ENCODE results near the gene GATA2. TPM values are rescaled to one million over a fixed set of nuclear protein-coding genes. Genes with fewer than 3 reads are reported as not detected.

Gene GATA2
- total and polyA plus RNA-seq, 2 of the 13 experiments (the other 11 are each of a cell fraction or from before 2014, with no cell fraction given), result 3.5 to 6.2 TPM

DNA sequence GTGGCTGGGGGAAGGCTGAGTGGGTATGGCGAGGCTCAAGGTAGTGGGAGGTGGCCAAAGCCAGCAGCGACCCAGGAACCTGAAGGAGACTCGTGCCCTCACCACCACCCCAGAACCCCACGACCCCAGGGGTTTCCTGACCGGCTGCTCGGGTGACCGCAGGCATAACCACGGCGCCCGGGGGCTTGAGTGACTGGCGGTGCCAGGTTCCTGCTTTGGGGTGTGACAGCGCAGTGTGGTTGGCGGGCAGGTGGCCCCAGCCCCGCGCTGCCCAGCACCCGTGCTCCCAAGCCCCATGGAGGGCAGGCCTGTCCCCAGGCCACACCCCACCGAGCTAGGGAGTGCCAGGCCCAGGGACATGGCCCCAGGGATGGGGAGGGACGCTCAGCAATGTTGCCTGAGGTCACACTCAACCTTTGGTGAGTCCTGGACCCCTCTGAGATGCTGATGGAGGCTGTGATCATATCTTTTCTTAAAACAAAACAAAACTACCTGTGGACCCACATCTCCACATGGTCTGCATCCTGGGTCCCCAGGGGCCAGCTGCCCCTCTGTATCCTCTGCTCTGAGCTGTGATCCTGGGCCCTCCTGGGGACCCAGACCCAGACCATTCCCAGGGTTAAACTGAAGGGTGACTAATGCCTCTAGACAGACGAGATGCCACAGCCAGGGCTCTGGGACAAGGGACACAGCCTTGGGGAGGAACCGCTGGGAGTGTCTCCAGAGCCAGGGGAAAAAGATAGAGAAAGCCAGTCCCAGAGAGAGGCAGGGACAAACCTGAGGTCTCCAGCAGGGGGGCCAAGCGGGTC is 39.3 kb downstream of the GATA2 start:
- no peak for FAIRE-seq
- intact Hi-C loops (cut with micrococcal nuclease; ENCODE audit: unreplicated experiment), result no loop called here

More for the DNA sequence above, 39.3 kb downstream of the GATA2 start:
- no peaks in the 10 kb centered on the region for H3K79me2 ChIP-seq (ENCODE audit: insufficient read depth, low read length)
- in situ Hi-C loops (cut with HindIII; ENCODE audit: extremely low pct_ligation_motif_present, low pct_unique_long_range_greater_than_20kb), result no loop called here
- no TSS peak for BruUV-seq (replicated peaks)
- no peak overlapping the region for H3K4me2 ChIP-seq (ENCODE audit: low read depth, low read length)
- WGBS (ENCODE audit: low lambda C conversion rate), result 11% methylated on average over 5 of the region's 21 CpGs
- H3K27ac ChIP-seq (ENCODE audit: extremely low read length, insufficient read depth, low read length), result no peak overlapping the region
- H3K9ac ChIP-seq (ENCODE audit: insufficient read depth, low read depth, low read length), result no peak overlapping the region
- H3K27me3 ChIP-seq (ENCODE audit: control insufficient read depth in 1 of 2, insufficient read depth in 2 of 2, low read length in 2 of 2), result peaks cover 20 to 99% of the 10 kb centered on the region in 2 experiments
- ChIA-PET POLR2A (interaction anchor here (0.5 kb wide), 1 partner anchor 93 kb away, joined by 4 read pairs; no protein-coding TSS in a partner anchor), CTCF (ENCODE audit: low intra/inter-chr PET ratio, low total read pairs) (no interaction called here)
- no peaks in the 10 kb centered on the region for H3K36me3 ChIP-seq (replicated peaks in 1 of 2; ENCODE audit: control insufficient read depth in 1 of 2, insufficient read depth in 2 of 2, low read length in 2 of 2)
- no peaks in the 10 kb centered on the region for H4K20me1 ChIP-seq (ENCODE audit: insufficient read depth, low read length)
- TF ChIP-seq, protein P1, sequence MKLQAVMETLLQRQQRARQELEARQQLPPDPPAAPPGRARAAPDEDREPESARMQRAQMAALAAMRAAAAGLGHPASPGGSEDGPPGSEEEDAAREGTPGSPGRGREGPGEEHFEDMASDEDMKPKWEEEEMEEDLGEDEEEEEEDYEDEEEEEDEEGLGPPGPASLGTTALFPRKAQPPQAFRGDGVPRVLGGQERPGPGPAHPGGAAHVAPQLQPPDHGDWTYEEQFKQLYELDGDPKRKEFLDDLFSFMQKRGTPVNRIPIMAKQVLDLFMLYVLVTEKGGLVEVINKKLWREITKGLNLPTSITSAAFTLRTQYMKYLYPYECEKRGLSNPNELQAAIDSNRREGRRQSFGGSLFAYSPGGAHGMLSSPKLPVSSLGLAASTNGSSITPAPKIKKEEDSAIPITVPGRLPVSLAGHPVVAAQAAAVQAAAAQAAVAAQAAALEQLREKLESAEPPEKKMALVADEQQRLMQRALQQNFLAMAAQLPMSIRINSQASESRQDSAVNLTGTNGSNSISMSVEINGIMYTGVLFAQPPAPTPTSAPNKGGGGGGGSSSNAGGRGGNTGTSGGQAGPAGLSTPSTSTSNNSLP (IDR thresholded peaks at IDR 0.05; ENCODE audit: low read depth, low read length), result no peak
- TF ChIP-seq ETV6 (CRISPR knock-in tag; conservative IDR thresholded peaks at IDR 0.05), result no peak
- TF ChIP-seq, protein P2, sequence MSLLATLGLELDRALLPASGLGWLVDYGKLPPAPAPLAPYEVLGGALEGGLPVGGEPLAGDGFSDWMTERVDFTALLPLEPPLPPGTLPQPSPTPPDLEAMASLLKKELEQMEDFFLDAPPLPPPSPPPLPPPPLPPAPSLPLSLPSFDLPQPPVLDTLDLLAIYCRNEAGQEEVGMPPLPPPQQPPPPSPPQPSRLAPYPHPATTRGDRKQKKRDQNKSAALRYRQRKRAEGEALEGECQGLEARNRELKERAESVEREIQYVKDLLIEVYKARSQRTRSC (CRISPR knock-in tag; IDR thresholded peaks at IDR 0.05; ENCODE audit: low read depth), result no peak
- TF ChIP-seq, protein P3, sequence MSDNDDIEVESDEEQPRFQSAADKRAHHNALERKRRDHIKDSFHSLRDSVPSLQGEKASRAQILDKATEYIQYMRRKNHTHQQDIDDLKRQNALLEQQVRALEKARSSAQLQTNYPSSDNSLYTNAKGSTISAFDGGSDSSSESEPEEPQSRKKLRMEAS (IDR thresholded peaks at IDR 0.05), result no peak
- ATAC-seq (no peak), DNase-seq (ENCODE audit: low spot score) (no peak)
- peaks cover 10% of the 10 kb centered on the region for H3K4me1 ChIP-seq (ENCODE audit: insufficient read depth, low read length)
- no peak overlapping the region for H3K4me3 ChIP-seq (replicated peaks in 1 of 3; ENCODE audit: insufficient read depth in 1 of 3, low read depth in 2 of 3, low read length in 3 of 3)
- no peaks in the 10 kb centered on the region for H3K9me3 ChIP-seq (ENCODE audit: low read length)
- no peak overlapping the region for H2AFZ ChIP-seq (ENCODE audit: low read length)
